NK-92 (cell line): ENCODE measurements around the gene CCDC137.

Experiments used
- DNase-seq: peaks from one replicate; lab custom pipeline; 2025; ENCODE audit not compliant: unreplicated experiment; lab: John Stamatoyannopoulos, UW

The CCDC137 gene

DNA sequence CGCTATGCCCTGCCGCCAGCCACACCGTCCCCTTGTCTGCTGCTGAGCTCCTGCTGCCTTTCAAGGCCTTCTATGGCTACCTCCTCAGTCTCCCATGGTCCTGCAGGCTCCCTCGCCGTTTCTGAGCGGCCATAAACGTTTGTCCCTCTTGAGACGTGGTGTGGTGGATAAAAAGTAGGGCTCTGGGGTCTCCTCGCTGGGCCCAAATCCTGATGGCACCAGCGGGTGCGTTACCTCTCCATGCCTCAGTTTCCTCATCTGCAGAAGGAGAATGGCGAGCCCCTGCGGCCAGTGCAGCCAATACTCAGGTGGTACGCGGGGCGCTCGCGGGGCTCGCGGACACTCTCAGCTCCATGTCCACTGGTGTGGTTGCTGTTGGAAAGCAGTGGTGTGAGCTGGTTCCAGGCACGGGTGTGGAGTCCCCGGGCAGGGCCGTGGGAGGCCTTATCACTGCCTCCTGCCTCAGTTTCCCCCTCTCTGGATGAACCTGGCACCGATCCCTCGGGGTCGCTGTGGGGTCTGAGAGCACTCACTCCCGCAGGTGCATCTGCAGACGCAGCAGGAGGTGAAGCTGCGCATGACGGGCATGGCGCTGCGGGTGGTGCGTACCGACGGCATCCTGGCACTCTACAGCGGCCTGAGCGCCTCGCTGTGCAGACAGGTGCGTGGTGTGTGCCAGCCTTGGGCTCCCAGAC, 48.0 kb downstream of the CCDC137 start:
- DNase-seq, result no peak

DNA sequence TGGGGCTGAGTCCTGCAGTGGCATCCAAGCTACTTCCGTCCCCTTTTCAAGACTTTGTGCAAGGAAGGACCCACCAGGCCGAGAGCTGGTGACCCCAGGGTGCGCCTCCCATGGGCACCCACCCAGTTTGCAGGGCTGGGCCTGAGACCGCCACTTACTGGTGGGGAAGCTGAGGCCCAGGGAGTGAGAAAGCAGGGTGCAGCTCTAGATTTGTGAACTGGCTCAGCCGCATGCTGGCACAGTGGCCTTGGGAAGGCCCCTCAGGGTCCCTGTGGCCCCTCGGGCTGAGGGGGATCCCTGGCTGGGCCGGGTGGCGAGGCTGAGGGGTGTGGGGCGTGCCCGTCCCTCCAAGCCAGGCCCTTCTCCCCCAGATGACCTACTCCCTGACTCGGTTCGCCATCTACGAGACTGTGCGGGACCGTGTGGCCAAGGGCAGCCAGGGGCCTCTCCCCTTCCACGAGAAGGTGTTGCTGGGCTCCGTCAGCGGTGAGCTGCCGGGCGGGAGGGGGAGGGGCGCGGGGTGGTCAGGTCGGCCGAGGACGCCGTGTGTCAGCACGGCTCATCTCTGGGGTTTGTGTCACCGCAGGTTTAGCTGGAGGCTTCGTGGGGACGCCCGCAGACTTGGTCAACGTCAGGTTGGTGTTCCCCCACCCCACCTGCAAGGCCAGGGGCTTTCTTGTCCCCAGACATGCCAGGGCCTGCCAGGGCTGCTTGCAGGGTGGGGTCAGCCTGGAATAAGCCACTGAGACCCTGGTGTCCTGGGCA, 48.8 kb downstream of the CCDC137 start:
- no peak for DNase-seq

DNA sequence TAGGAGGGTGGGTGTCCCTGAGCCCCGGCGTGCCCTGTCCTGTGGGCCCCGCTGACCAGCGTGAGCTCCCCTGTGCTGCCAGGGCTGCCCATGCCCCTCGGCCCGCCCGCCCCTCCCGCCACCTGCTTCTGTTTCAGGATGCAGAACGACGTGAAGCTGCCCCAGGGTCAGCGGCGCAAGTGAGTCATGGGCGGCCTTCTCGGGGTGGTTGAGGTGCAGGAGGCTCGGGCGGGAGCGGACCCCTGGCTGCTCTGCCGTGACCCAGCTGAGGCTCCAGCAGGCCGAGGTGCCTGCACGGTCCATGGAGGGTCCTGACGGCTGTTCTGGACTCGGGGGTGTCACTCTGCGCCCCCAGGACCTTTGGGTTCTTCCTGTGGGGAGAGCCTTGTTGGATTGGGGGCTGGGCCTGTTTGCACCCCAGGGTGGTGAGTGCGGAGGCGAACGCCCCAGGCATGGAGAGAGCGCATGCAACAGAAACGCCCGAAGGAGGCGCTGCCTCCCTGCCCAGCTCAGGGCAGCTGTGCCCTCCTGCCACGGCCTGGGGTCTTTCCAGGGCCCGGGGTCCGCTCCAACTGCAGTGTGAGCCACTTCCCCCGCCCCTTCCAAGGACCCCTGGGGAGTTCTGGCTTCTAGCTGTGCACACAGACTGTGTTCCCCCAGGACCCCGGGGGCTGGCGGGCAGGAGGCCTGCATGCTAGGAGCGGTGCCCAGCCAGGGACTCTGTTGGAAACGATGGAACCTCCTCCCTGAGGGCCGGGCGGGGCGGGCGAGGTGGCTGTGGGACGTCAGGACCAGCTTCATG, 49.5 kb downstream of the CCDC137 start:
- DNase-seq, result no peak

DNA sequence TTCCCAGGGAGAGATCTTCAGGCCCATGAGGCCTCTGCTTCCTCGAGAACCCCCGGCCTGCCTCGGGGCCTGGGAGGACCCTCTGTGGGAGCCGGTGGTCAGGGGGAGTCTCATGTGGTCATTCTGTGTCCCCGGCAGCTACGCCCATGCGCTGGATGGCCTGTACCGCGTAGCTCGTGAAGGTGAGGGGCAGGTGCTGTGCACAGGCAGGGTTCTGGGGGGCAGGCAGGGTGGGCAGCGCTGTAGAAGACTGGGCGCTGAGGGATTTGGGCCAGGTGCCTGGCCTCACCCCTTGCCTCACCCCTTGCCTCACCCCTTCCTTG, 50.1 kb downstream of the CCDC137 start:
- DNase-seq, result no peak

DNA sequence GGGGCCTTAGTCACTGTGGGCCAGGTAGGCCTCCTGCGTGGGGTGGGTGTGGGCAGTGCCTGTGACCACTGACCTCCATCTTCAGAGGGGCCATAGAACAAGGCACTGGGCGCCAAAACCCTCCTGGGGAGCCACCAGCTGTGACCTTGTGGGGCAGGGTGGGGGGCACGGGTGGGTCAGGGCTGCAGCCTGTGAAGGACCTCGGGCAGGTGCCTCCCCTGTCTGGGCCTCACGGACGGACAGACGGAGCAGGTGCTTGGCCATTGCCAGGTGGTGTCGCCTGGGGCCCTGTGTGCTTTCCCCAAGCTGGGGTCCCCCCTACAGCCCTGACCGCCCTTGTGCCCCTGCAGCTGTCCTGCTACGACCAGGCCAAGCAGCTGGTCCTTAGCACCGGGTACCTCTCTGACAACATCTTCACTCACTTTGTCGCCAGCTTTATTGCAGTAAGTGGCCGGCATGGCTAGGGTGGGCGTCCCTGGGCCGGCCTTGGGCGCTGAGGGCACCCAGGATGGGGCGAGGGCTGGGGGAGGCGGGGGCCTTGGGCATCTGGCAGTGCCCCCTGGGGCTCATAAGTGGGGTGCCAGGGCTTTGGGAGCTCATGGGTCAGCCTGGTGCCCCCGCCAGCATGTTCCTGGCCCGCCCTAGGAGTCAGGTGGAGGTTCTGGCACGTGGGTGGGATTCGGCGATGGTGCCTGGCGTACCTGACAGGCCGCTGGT, 50.7 kb downstream of the CCDC137 start:
- DNase-seq, result no peak

DNA sequence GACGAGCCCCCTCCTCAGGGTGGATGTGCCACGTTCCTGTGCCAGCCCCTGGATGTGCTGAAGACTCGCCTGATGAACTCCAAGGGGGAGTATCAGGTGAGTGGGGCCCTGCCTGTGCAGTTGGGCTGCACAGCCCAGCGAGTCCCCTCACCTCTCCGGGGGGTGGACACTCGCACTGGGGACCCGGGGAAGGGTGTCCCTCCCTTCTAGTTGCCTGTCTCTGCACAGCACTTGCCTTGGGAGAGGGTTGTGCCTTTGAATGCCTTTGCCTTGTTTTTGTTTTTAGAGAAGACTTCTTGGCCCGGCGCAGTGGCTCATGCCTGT, 51.2 kb downstream of the CCDC137 start:
- DNase-seq, result no peak

DNA sequence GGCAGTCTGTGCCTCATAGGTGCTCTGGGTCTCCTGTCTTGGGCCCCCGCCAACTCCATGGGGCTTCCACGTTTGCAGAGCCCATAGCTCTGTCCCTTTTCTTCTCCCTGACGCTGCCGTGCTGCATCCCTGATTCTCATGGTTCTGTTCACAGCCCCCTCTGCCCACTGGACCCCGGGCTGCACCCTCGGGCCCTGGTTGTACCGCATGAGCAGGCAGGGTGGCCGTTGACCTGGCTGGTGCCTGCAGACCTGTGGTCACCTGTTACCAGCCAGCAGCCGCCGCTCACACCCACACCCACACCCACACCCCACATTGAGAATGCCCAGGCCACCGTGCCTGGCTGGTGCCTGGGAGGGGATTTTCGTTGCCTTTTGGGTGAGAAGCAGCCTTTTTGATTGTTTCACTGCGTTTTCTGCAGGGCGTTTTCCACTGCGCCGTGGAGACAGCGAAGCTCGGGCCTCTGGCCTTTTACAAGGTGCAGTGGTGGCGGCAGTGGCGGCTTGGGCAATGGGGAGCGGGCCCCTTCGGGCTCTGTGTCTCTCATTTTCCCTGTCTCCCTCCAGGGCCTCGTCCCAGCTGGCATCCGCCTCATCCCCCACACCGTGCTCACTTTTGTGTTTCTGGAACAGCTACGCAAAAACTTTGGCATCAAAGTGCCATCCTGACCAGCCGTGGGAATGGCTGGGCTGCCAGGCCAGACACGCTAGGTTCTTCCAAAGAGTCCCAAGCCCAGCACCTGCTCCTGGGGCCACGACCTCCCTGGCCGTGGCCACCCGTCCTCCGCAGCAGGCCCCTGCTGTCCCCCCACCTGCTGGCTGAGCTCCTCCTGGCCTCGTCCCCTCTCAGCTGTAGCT, 53.1 kb downstream of the CCDC137 start:
- no peak for DNase-seq

DNA sequence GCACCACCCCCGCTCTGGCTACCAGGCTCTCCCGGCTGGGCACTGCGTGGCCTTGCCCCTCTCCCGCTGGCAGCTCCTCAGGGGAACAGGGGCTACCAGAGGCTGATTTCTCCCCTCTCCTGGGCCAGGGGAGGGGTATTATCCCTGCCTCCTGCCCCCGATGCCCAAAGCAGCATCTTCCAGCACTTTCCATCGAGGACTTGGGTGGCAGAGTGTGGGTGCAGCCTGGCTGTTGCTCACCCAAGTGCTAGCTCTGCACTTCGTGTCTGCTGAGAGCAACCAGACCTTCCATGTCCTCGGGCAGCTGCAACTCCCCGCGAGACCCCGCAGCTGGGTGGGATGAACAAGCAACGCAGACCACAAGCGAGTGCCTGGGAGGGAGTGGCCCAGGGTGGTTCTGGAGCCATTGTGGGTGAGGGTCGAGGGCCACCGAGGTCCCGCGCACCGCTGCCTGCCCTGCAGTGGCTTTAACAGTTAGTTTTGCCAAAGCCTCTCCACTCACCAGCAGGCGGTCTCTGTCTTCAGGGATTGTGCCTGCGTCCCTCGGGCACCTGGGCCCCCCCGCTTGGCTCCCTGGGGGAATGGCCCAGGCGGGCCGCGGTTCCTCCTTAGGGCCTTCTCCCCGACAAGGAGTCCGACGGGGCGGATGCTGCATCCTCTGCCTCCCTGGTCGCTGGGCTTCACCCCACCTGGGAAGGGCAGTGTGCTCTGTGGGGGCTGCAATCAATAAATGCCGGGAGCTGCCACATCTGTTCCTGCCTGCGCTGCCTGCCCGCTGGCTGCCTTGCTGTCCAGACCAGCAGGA, 53.9 kb downstream of the CCDC137 start:
- DNase-seq, result no peak

DNA sequence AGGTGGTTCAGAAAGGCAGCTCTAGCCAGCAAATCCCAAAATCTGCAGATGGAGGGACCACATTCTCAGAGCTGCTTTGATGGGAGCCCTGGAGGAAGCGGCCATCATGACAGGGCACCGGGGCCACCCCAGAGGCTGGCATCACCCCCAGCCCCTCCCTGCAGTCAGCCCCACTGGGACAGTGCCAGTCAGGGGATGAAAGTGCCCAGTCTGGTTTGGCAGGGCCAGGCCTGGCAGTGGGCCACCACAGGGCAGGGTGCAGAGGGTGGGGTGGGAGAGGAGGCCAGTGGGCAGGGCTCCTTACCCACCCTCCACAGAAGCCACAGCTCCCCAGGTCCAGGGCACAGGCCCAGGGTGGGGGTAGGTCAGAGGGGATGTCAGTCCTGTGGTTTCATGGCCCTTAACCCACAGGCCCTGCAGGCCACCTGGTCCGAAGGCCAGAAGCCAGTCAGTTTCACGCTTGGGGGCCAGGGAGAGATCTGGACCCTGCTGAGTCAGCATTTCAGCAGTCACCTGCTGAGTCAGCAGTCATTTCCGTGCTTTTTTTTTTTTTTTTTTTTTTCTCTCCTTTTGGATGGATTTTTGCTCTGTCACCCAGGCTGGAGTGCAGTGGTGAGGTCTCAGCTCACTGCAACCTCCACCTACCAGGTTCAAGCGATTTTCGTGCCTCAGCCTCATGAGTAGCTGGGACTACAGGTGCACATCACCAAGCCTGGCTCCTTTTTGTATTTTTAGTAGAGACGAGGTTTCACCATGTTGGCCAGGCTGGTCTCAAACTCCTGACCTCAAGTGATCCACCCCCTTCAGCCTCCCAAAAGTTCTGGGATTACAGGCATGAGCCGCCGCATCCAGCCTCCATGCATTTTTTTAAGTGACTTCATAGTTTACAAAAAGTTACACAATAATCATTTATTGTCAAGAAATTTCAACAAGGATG, 55.9 kb downstream of the CCDC137 start:
- DNase-seq, result no peak
